Activated CD8-positive, alpha-beta memory T cell treated with anti-CD3 and anti-CD28 coated beads for 4 hours (primary cell): Measurements from ENCODE around the gene PALS1.
"Not testable (repeated sequence)": the region's sequence is repeated elsewhere in the genome, so short reads cannot be mapped to it uniquely, and the experiment has no call there.

Source experiments
- DNase-seq, 2 donors: peaks; one replicate each; pipeline ENCODE4 v3.0.0-alpha.2; 2020; ENCODE audit warnings: low read depth in 2 of 2

The PALS1 gene

GRCh38 chr14:67257906-67258305 lies 16.7 kb downstream of the PALS1 start:
- DNase-seq = no peak

- DNase-seq = no peak
Observed at GRCh38 chr14:67260965-67261364, 19.7 kb downstream of the PALS1 start.

- DNase-seq = no peak
Observed at GRCh38 chr14:67263499-67264149, 22.4 kb downstream of the PALS1 start.

- DNase-seq = no peak
Observed at GRCh38 chr14:67265131-67265530, 23.9 kb downstream of the PALS1 start.

- DNase-seq = no peak
Observed at GRCh38 chr14:67267576-67268328, 26.5 kb downstream of the PALS1 start.

GRCh38 chr14:67268426-67269150 lies 27.4 kb downstream of the PALS1 start:
- DNase-seq = no peak

- DNase-seq = no peak
Observed at GRCh38 chr14:67269298-67270060, 28.2 kb downstream of the PALS1 start.

- DNase-seq = no peak
Observed at GRCh38 chr14:67270145-67270753, 29.0 kb downstream of the PALS1 start.

- no peak for DNase-seq
Observed at GRCh38 chr14:67270933-67271332, 29.7 kb downstream of the PALS1 start.

- not testable (repeated sequence) for DNase-seq
Observed at GRCh38 chr14:67273281-67273680, 32.0 kb downstream of the PALS1 start.

- no peak for DNase-seq
Observed at GRCh38 chr14:67276131-67276530, 34.9 kb downstream of the PALS1 start.

GRCh38 chr14:67280506-67280905 lies 39.3 kb downstream of the PALS1 start:
- no peak for DNase-seq

GRCh38 chr14:67285876-67286452 lies 44.7 kb downstream of the PALS1 start:
- DNase-seq = no peak
